Measurements from ENCODE around the gene IBA57.
A peak's percentile ranks its signal among the peaks of the same experiment; 100 is the strongest.

Gene IBA57

DNA sequence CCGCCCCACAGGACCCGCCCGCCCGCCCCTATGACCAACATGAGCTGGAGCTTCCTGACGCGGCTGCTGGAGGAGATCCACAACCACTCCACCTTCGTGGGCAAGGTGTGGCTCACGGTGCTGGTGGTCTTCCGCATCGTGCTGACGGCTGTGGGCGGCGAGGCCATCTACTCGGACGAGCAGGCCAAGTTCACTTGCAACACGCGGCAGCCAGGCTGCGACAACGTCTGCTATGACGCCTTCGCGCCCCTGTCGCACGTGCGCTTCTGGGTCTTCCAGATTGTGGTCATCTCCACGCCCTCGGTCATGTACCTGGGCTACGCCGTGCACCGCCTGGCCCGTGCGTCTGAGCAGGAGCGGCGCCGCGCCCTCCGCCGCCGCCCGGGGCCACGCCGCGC lies 7.9 kb upstream of the IBA57 start:
- no peak for DNase-seq

DNA sequence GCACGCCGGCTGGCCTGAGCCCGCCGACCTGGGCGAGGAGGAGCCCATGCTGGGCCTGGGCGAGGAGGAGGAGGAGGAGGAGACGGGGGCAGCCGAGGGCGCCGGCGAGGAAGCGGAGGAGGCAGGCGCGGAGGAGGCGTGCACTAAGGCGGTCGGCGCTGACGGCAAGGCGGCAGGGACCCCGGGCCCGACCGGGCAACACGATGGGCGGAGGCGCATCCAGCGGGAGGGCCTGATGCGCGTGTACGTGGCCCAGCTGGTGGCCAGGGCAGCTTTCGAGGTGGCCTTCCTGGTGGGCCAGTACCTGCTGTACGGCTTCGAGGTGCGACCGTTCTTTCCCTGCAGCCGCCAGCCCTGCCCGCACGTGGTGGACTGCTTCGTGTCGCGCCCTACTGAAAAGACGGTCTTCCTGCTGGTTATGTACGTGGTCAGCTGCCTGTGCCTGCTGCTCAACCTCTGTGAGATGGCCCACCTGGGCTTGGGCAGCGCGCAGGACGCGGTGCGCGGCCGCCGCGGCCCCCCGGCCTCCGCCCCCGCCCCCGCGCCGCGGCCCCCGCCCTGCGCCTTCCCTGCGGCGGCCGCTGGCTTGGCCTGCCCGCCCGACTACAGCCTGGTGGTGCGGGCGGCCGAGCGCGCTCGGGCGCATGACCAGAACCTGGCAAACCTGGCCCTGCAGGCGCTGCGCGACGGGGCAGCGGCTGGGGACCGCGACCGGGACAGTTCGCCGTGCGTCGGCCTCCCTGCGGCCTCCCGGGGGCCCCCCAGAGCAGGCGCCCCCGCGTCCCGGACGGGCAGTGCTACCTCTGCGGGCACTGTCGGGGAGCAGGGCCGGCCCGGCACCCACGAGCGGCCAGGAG lies 7.2 kb upstream of the IBA57 start:
- DNase-seq, result no peak

DNA sequence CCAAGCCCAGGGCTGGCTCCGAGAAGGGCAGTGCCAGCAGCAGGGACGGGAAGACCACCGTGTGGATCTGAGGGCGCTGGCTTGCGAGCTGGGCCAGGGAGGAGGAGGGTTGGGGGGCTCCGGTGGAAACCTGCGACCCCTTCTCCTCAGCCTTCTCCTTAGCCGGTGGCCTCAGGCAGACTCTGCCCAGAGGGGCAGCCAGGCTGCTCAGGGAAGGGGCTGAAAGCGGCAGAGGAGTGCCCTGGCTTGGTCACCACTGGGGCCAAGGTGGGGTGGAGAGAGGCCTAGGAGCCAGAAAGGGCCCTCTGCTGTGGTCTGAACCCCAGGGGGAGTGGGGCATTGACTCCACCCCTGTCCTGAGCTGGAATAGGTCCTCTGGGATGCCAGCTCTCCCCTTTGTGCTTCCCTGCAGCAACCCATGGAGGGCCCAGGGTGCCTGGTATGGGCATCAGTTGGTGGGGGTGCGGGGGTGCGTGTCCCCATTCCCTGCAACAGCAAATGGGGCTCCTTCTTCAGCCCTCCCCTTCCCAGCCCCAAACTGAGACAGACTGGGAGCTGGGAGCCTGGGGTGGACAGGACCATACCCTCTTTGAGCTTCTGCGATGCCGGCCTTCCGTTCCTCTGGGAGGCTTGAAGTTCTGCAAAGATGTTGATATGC lies 6.5 kb upstream of the IBA57 start:
- no peak for DNase-seq

DNA sequence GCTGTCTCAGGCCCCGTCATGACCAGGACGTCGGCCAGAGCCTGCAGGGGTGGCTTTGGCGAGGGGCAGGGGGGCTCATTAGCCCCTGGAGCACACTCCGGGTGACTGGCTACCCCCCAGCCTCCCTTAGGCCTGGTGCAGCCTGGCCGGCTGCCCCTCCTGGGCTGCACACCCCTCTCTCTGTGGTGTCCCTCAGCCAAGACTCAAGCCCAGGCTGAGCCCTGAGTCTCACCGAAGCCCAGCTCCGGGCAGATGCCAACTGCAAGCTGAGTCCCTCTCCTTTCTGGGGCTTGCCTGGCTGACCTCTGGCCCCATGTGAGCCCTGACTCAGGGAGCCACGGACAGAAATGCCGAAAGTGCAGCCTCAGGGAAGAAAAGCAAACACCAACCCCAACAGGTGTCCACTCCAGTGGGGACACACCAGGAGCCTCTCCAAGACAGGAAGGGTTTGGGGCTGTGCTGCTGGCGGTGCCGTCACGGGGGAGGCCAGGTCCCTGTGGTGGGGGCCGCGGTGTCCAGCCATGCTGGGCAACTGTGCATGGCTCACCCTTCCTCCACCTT lies 5.3 kb upstream of the IBA57 start:
- DNase-seq, result no peak

DNA sequence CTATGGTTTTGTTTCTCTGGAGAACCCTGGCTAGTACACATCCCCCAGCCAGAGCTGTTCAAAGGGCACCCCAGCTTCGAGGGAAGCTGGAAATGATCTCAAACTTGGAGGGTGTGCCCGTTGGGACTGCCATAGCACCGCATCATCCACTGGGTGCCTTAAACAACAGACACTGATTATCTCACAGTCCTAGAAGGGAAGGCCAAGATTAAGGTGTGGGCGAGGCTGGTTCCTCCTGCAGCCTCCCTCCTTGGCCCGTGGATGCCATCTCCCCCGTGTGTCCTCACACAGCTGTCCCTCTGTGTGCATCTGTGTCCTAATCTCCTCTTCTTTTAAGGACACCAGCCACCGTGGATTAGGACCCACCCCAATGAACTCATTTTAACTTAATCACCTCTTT lies 4.2 kb upstream of the IBA57 start:
- no peak for DNase-seq

DNA sequence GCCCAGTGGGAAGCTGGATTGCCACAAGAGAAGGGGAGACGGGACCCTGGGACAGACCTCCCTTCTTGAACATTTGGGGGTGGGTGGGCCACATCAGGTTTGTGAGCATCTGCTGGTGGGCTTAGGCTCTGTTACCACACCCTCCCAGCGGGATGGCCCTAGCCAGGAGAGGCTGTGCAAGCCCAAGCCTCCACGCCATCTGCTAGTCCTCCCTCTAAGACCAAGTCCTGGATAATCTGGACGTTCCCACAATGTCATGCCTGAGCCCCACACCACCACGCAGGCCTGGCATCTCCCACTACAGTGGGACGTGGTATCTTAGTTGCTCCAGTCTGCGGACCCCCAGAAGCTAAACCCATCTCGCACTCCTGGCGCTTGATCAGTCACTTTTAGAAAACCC lies 3.7 kb upstream of the IBA57 start:
- no peak for DNase-seq

DNA sequence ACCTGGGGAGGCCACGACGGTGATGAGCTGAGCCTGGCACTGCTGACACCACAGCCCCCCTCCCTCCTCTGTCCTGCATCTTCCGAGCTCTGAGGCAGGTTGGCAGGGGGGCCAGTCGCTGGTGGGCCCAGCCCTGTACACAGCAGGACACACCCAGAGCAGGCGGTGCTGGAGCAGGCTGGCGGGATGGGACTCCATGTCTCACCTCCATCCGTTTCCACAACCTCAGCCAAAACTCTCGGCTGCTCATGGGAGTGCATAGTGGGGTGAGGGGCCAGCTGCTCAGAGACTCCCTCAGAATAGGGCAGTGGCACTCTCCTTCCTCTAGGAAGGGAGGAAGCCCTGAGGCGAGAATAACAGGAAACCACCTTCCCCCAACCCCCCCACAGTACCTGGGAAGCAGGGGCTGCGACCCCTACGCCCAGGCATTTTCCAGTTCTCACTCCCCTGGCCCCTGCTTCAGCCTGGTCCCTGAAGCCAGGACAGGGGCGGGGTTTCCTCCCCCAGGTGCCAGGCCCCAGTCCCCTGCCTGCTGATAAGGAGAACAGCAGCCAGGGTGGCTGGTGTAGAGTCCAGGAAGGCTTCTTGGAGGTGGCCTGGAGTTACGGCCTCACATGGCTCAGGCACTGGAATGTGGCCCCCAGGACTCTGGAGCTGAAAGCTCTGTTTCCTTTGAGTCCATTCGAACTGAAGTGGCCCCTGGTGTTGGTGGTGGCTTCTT lies 3.2 kb upstream of the IBA57 start:
- DNase-seq, result no peak

DNA sequence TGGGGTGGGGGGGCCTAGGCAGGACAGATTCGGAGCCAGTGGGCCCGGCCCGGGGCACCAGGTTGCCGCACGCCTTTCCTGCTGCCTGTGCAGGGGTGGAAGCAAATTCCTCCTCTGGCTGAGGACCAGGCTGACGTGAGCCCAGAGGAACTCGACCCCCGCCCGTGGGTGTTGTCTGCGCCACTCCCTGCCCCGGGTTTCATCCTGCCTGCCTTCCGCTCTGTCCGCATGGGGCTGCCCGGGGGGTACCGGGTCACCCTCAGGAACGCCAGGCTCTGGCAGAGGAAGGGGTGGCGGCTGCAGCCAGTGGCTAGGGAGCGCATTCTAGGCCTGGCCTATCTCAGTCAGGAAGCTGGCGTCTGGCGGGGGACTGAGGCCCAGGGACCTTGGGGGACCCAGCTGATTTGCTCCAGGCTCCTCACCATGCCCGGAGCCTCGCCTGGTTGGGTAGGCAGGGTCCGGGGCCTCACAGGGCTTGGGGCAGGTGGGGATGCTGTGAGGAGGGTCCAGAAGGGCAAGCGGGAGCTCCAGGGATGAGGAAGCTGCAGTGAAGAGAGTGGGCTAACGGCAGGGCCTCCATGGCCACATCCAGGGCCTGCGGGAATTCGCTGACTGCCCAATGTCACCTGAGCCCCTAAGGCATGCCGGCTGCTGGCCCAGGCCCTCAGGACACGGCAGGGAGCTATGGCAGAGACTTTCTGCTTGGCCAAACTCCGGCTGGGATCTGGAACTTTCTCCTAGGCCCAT lies 2.4 kb upstream of the IBA57 start:
- no peak for DNase-seq

DNA sequence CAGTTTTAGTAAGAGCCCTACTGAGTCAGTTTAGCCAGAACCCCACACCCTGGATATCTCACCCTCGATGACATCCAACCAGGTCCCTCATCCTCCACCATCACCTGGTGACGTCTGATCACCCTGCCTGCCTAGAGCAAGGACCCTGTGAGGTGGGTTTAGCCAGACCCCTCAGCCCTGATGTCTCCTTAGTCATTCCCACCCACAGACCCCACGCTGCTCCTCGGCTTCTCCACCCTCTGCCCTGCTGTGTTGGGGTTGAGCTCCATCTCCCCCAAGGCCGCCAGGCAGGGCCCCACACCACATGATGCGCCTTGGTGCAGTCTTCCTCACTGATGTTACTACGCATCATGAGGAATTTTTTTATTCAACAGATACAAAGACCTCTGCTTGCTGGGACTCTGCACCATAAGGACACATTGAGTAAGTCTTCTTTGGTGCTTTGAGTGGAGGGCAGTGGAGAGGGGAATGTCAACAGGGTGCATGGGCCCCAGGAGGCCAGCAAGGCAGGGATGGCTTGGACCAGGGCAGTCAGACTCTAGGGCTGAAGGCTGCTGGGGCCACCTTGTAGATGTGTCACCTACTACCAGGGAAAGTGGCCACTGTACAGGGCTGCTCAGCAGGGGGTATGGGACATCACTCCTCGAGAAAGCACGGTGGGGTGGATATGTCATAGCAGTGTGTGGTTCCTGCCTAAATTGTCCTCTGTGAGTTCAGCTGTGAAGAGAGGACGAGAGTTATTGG lies 1.7 kb upstream of the IBA57 start:
- DNase-seq, result no peak

DNA sequence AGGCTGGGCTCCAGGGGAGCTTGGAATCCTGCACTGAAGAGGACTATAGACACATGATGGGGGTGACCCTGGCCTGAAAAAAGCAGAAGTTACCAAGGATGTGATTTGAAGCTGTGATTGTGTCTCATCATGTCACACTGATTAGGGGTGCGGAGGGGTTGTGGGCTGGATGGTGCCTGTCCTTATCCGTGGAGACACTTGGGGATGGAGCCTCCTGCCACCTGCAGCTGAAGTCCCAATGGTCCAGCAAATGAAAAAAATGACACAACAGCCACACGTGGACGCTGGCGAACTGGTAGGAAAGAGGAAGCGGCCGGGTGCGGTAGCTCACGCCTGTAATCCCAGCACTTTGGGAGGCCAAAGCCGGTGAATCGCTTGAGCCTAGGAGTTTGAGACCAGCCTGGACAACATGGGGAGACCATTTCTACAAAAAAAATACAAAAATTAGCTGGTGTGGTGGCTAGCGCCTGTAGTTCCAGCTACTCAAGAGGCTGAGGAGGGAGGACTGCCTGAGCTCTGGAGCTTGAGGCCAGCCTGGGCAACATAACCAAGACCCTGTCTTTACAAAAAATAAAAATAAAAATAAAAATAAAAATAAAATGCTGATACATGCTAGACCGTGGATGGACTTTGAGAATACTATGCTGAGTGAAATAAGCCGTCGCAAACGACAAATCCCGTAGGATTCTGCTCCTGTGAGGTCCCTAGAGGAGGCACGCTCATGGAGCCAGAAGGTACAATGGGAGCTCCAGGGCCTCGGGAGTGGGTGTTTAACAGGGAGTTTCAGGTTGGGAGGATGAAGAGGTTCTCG lies 838 bp upstream of the IBA57 start:
- DNase-seq, result no peak

DNA sequence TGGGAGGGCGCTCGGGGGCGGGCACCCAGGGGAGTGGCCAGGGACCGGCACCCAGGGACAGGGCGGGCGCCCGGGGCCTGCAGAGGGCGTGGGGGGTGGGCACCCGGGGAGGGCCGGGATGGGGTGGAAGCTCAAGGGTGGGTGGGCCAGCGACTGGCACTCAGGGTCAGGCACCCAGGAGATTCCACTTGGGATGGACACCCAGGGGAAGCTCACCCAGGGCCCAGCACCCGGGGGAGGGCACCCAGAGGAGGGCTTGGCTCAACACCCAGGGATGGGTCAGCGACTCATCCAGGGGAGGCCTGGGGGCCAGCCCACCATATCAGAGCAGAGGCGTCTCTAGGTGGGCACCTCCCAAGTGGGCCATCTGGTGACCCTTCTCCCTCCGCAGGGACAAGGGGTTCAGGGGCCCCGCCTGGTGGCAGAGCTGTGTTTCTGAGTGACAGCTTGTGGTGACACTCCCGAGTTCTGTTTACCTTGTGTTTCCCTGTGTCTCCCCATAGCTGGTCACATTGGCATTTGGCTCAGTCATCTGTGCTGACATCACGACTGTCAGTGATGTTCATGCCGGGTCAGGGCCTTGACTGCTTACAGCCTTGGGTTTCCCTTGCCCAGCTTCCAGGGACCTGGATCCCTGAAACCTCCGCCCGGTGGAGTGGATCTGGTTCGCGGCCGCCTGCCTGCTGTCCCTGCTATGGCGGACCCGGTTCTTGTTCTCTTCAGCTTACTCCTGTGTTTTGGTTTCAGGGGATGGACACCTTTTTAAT lies 749 bp downstream of the IBA57 start:
- DNase-seq, result peak; percentile 54

DNA sequence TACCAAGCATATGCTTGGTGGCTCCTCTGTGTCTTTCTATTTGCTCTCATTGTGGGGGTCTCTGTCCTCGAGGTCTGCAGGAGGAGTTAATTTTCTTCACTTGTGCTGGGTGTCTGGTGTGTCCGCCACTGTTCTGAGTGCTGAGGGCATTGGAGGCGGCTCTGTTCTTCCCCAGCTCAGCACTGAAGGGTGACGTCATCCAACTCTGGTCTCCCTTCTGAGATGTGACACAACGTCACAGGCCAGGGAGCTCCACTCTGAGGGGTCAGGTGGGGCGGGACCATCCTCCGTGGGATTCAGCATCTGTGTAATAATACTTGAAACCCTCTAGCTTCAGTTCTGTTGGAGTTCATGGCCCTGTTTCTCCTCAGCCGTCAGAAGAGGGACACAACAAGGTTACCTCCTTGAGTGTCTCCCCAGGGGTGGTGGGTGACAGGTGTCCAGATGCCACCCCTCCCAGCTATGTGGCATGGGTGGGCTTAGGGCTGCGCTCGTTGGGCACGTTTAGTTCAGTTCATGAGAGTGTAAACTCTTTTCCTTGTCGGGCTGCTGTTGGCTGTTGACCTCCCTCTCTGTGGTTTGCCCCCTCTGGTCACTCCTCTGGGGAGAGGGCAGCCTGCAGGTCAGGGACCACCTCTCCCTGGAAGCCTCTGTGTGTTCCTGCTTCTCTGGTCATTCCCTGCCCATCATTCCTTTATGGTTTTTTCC lies 3.1 kb downstream of the IBA57 start:
- no peak for DNase-seq

DNA sequence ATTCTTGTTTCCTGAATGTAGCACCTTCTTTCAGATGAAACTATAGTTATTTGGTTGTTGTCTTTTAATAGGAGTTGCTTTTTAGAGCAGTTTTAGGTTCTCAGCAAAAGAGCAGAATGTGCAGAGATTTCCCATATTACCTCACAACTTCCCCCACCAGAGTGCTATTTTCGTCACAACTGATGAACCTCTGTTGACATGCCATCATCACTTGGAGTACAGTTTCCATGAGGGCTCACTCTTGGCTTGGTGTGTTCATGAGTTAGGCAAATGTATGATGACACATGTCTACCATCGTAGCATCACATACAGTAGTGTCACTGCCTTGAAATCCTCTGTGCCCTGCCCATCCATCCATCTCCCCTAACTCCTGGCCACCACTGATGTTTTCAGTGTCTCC lies 3.7 kb downstream of the IBA57 start:
- no peak for DNase-seq

DNA sequence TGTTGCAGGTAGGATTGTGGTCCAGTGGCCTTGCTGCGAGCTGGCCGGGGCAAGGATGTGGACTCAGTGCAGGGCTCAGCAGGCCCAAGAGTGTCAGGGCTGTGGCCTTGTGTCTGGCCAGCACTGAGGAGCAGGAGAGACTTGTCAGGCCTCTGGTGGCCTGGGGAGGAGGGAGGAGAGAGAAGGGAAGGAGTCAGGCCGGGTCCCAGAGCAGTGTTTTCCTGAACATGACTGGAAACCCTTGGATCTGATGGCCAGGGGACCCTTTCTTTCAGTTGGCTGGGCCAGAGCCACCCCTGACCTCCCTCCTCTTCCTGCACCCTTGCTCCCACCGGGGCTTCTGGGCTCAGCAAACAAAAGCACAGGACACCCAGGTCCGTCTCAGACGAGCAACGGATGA lies 5.1 kb downstream of the IBA57 start:
- DNase-seq, result no peak

DNA sequence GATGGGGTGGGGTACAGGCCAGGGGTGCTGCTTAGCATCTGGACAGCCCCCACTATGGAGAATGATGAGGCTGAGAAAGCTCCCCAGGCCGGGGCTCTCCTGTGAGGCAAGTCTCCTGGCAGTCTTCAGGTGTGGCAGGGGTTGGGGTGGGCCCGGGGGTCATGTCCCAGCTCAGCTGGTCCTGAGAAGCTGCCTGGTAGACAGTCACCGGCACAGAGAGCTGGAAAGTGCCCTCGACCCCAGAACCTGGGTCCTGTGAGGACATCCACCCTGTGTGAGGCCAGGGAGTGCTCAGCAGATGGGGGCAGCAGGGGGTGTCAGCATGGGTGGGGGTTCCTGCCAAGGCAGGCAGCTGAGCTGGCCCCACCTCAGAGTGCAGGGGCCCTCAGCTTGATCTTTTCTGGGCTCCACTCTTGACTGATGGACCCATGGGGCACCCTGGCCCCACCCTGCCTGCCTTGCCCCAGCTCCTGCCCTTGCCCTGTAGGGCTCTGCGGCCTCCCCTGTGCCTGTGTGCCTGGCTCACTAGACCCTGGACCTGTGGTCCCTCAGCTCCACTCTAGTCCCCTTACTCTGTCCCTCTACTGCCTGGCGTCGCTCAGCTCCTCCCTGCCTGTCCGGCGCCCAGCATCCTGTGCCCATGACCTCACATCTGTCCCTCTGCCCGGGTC lies 5.8 kb downstream of the IBA57 start:
- DNase-seq, result no peak

DNA sequence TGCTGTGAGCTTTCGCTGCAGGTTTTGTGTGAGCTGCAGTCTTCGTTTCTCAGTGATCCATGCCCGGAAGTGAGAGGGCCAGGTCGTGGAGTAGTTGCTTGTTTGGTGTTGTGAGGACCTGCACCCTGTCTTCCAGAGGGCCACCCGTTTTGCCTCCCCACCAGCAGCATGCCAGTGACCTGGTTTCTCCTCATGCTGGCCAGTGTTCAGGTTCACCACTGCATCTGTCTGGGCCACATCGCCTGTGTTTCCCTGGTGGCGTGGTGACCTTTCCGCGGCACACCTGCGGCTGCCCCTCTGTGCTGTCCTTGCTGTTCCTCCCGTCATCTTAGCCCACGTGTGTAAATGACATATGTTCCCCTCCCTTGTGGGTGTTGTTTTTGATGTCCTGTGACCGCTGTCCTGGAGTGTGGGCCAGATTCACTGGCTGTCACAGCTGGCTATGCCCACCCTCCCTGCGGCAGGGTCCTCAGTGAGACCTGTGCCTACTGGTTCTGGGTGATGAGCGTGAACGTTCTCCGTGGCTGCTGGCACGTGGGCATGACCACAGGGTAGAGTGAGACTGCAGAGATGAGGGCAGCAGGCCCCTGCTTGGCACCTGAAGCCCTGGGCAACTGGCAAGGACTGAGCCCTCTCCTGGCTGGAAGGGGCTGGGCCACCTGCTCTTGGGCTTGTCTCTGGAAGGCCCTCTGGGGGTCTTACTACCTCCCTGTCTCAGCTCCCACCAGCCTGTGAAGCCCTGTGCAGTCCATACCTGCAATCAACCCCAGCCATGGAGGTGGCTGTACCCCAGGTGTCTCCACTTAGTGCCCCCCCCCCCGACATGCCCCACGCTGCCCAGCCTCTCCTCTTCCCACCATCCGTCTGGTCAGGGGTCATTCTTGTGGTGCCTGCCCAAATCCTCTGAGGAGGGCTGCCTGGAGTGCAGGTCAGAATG lies 7.3 kb downstream of the IBA57 start:
- DNase-seq, result no peak

DNA sequence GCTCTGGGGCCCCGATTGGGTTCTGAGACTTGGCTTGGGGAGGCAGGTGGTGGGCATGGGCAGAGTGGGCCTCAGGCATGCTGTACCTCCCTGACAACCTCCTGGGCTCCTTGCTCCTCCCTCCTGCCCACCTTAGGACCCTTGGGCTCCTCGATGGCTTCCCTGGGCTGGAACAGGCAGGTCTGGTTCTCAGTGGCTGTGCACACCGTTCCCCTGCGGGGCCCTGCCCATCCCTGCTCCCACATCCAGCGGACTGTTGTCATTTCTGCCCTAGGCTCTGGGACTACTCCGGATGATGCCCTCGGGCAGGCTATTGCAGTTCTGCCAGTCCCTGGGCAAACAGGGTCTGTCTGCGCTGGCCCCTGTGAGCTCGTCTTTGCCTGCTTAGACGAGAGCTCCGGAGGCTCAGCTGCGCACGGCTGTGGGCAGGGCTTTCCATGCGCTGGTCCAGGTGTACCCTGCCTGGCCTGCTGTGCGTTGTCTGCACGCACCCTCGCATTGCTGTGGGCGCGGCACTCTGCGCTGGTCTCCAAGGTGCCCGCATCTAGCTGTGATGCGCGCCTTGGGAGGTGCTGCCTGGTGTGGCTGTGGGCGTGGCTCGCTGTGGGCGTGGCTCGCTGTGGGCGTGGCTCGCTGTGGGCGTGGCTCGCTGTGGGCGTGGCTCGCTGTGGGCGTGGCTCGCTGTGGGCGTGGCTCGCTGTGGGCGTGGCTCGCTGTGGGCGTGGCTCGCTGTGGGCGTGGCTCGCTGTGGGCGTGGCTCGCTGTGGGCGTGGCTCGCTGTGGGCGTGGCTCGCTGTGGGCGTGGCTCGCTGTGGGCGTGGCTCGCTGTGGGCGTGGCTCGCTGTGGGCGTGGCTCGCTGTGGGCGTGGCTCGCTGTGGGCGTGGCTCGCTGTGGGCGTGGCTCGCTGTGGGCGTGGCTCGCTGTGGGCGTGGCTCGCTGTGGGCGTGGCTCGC lies 8.2 kb downstream of the IBA57 start:
- peak; percentile 24 for DNase-seq
